Hepatocyte (in vitro differentiated cells): ENCODE data around the gene RCL1. TPM values are rescaled to one million over a fixed set of nuclear protein-coding genes. Genes with fewer than 3 reads are reported as not detected.

Experiments
- DNase-seq: peaks from one replicate; pipeline ENCODE4 v3.0.0-alpha.2; 2016; ENCODE audit warnings: low spot score
- H2AFZ ChIP-seq: fragments of 200-600 bp; sonication (generic); 2 replicates; pipeline ENCODE4 v1.6.0; 2016; ENCODE audit warnings: antibody characterized with exemption, mild to moderate bottlenecking
- H3K27ac ChIP-seq: fragments of 200-600 bp; sonication (generic); 2 replicates; pipeline ENCODE4 v1.5.1; 2016; ENCODE audit warnings: mild to moderate bottlenecking
- H3K27me3 ChIP-seq: fragments of 200-600 bp; sonication (generic); 2 replicates; pipeline ENCODE4 v1.6.1; 2016
- H3K36me3 ChIP-seq: fragments of 200-600 bp; sonication (generic); replicated peaks from 2 replicates; pipeline ENCODE4 v1.5.1; 2016; ENCODE audit warnings: low read depth; ENCODE audit not compliant: insufficient read depth
- H3K4me1 ChIP-seq: fragments of 200-600 bp; sonication (generic); 2 replicates; pipeline ENCODE4 v1.5.1; 2016; ENCODE audit warnings: mild to moderate bottlenecking, moderate library complexity; ENCODE audit not compliant: insufficient read depth
- H3K4me2 ChIP-seq: fragments of 200-600 bp; sonication (generic); 2 replicates; pipeline ENCODE4 v1.6.0; 2016
- H3K4me3 ChIP-seq: fragments of 200-600 bp; sonication (generic); 2 replicates; pipeline ENCODE4 v1.5.1; 2016; ENCODE audit warnings: mild to moderate bottlenecking
- H3K79me2 ChIP-seq: fragments of 200-600 bp; sonication (generic); 2 replicates; pipeline ENCODE4 v1.6.0; 2017; ENCODE audit warnings: mild to moderate bottlenecking
- H3K9me2 ChIP-seq: fragments of 200-600 bp; sonication (generic); replicated peaks from 2 replicates; pipeline ENCODE4 v1.6.0; 2017; ENCODE audit warnings: mild to moderate bottlenecking; ENCODE audit not compliant: insufficient read depth
- H3K9me3 ChIP-seq: fragments of 200-600 bp; sonication (generic); 2 replicates; pipeline ENCODE4 v1.5.1; 2016; ENCODE audit warnings: low read depth, mild to moderate bottlenecking
- H4K20me1 ChIP-seq: fragments of 200-600 bp; sonication (generic); 2 replicates; pipeline ENCODE4 v1.6.0; 2016; ENCODE audit warnings: mild to moderate bottlenecking; ENCODE audit not compliant: insufficient read depth, poor library complexity, severe bottlenecking
- EZH2 ChIP-seq: fragments of 200-600 bp; sonication (generic); IDR thresholded peaks from 2 replicates; pipeline ENCODE4 v1.6.1; 2016; ENCODE audit warnings: antibody characterized with exemption, mild to moderate bottlenecking, borderline replicate concordance
- EZH2phosphoT487 ChIP-seq: fragments of 200-600 bp; sonication (generic); IDR thresholded peaks from one replicate; pipeline ENCODE4 v1.6.1; 2018; ENCODE audit warnings: antibody characterized with exemption, mild to moderate bottlenecking, low read depth, moderate library complexity; ENCODE audit not compliant: unreplicated experiment, severe bottlenecking
- WGBS: methylation state at CpG from one replicate; pipeline ENCODE4 v1.1.6; 2016; ENCODE audit warnings: low lambda C conversion rate; ENCODE audit errors: missing lambda C conversion rate; 5-methylcytosine and 5-hydroxymethylcytosine counted together
- polyA plus RNA-seq: library from polyadenylated mRNA; unstranded; fragments of >200 nt; fragmentation: Nextera tagmentation; extraction: Ambion mirVana; gene quantifications from 2 replicates; pipeline ENCODE4 v1.2.1, GENCODE V29; 2016
- total RNA-seq: library from RNA; depleted of rRNA; stranded (reverse); fragments of >200 nt; gene quantifications from 2 replicates; pipeline ENCODE4 v1.2.3, GENCODE V29; 2014
- TF ChIP-seq, protein P1 (sequence below): fragments of 200-600 bp; sonication (generic); IDR thresholded peaks from 2 replicates; pipeline ENCODE4 v1.5.1; 2016; ENCODE audit warnings: antibody characterized with exemption, mild to moderate bottlenecking; ENCODE audit not compliant: poor library complexity

The RCL1 gene
- total and polyA plus RNA-seq, 2 experiments from 2014 or later = 25.6 to 30.1 TPM

DNA sequence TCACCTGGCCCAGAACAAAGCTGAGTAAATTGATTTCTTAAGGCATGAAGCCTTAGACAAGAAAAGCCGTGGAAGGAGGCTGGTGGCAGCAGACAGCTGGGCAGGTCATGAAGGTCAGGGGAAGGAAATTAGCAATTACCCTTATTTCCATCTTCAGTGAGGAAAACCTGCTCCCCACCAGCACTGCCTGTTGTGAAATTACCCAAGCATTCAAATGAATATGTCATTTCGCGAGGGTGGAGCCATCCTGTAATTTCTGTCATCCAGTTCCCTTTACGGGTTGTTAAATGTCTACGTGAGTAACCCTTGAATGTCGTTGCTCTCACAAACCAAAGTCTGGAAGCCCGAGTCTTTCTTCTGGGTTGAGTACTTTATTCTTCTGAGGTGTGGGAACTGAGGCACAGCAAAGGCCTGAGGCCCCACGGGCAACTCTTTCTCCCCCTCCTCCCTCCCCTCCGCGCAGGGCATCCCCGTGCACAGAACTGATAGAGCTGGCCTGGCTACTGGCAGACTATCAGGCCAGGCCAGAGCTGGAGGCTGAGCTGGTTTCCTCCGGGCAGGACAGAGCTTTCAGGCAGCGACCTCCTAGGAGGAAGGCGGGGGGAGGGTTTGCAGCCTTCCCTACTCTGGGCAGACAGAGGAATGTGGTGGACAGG lies 29.7 kb upstream of the RCL1 start:
- Histone ChIP-seq H3K9me3 (no peaks in the 10 kb centered on the region), H3K27ac (no peak overlapping the region), H3K4me3 (no peak overlapping the region), H3K4me2 (peak overlapping the region; percentile 71), H4K20me1 (no peaks in the 10 kb centered on the region), H3K4me1 (no peaks in the 10 kb centered on the region), H3K27me3 (no peaks in the 10 kb centered on the region), H2AFZ (peak overlapping the region; percentile 36), H3K79me2 (no peaks in the 10 kb centered on the region), H3K9me2 (no peaks in the 10 kb centered on the region), H3K36me3 (no peaks in the 10 kb centered on the region)
- DNase-seq = peak; percentile 24
- 41% methylated on average over 14 of the region's 14 CpGs for WGBS
- TF ChIP-seq, protein P1, sequence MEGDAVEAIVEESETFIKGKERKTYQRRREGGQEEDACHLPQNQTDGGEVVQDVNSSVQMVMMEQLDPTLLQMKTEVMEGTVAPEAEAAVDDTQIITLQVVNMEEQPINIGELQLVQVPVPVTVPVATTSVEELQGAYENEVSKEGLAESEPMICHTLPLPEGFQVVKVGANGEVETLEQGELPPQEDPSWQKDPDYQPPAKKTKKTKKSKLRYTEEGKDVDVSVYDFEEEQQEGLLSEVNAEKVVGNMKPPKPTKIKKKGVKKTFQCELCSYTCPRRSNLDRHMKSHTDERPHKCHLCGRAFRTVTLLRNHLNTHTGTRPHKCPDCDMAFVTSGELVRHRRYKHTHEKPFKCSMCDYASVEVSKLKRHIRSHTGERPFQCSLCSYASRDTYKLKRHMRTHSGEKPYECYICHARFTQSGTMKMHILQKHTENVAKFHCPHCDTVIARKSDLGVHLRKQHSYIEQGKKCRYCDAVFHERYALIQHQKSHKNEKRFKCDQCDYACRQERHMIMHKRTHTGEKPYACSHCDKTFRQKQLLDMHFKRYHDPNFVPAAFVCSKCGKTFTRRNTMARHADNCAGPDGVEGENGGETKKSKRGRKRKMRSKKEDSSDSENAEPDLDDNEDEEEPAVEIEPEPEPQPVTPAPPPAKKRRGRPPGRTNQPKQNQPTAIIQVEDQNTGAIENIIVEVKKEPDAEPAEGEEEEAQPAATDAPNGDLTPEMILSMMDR = no peak
- no peak for TF ChIP-seq EZH2phosphoT487
- no peak for TF ChIP-seq EZH2

DNA sequence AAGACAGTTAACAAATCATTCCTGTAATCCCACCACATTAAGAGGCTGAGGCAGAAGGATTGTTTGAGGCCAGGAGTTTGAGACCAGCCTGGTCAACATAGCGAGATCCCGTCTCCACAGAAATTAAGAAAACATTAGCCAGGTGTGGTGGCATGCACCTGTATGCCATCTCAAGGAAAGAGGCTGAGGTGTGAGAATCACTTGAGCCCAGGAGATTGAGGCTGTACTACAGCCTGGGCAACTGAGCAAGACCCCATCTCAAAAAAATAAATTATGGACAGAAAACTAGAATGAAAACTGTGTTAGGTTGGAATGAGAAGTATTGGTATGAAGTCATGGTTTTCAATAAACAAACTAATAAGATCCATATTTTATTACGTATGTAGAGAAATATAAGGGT lies 28.7 kb upstream of the RCL1 start:
- no peak for DNase-seq
- no peak for TF ChIP-seq EZH2phosphoT487
- TF ChIP-seq EZH2 = no peak
- TF ChIP-seq, protein P1 = no peak
- Histone ChIP-seq H3K9me2 (no peaks in the 10 kb centered on the region), H3K36me3 (no peaks in the 10 kb centered on the region), H3K27ac (no peak overlapping the region), H4K20me1 (no peaks in the 10 kb centered on the region), H3K27me3 (no peaks in the 10 kb centered on the region), H3K4me3 (no peak overlapping the region), H3K4me2 (no peak overlapping the region), H3K79me2 (no peaks in the 10 kb centered on the region), H3K9me3 (no peaks in the 10 kb centered on the region), H2AFZ (no peak overlapping the region), H3K4me1 (no peaks in the 10 kb centered on the region)
- WGBS = 68% methylated on average over 3 of the region's 3 CpGs

DNA sequence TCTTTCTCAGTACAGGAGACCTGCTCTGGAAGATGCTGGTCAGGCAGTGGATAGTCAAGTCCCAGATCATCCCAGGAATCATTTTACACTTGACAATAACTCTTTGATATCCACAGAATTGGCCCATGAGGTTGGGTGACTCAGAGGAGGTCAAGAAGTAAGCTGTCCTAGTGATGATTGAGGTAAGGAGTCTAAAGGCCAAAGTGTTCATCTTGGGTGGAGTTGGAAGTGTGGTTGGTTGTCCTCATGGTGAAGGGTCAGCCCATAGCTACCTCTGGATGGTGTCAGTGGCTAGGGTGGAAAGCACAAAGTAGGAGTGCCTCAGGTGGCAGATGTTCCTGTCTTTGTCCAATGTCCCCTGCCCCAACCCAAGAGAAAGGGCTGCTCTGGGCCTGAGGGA lies 24.1 kb upstream of the RCL1 start:
- no peaks in the 10 kb centered on the region for H3K4me1 ChIP-seq
- H3K36me3 ChIP-seq = no peaks in the 10 kb centered on the region
- DNase-seq = no peak
- no peaks in the 10 kb centered on the region for H3K9me2 ChIP-seq
- no peaks in the 10 kb centered on the region for H3K79me2 ChIP-seq
- no peak for TF ChIP-seq EZH2phosphoT487
- no peak overlapping the region for H3K27ac ChIP-seq
- no peak overlapping the region for H3K4me2 ChIP-seq
- H3K27me3 ChIP-seq = no peaks in the 10 kb centered on the region
- H3K4me3 ChIP-seq = no peak overlapping the region
- no peaks in the 10 kb centered on the region for H3K9me3 ChIP-seq
- H4K20me1 ChIP-seq = no peaks in the 10 kb centered on the region
- H2AFZ ChIP-seq = no peak overlapping the region

DNA sequence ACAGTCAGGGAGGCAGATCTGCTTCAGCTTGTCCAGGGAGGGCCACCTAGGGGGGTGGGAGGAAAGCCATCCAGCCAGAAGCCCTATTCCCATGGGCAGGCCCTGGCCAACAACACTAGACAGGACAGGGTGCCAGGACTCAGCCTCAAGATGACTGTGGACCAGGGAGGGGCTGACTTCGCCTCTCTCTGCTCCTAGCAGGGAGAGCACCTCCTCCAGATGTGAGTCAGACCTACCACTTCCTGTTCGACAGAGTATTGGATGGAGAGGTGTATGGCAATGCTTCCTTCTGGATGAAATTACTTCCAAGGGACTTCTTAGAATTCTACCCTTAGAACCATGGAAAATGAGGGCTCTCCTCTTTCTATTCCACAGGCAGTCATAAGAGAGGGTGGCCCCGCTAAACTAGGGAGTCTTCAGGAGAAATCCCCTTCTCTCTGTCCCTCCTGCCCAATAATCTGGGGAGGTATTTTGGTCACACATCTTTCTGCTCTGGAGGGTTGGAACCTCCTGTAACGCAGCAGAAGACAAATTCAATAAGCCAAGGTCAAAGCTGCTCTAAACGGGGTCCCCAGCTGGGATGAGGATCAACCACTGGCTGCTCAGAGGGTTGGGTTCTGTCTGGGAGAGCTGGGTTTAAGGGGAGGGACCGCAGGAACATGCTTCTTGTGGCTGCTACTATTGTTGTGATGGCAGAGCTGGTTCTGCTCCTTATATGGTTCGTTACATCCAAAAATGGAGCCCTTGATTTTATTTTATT lies 23.2 kb upstream of the RCL1 start:
- Histone ChIP-seq H3K27ac (no peak overlapping the region), H3K27me3 (no peaks in the 10 kb centered on the region), H2AFZ (no peak overlapping the region), H3K9me2 (no peaks in the 10 kb centered on the region), H3K4me3 (no peak overlapping the region), H3K79me2 (no peaks in the 10 kb centered on the region), H4K20me1 (no peaks in the 10 kb centered on the region), H3K4me1 (no peaks in the 10 kb centered on the region), H3K36me3 (no peaks in the 10 kb centered on the region), H3K9me3 (no peaks in the 10 kb centered on the region), H3K4me2 (no peak overlapping the region)
- no peak for DNase-seq
- TF ChIP-seq EZH2 = no peak
- TF ChIP-seq, protein P1 = no peak
- TF ChIP-seq EZH2phosphoT487 = no peak
- WGBS = 87% methylated on average over 7 of the region's 7 CpGs
